Kidney epithelial cell (primary cell): Measurements from ENCODE around the gene TTI1. TPM values are rescaled to one million over a fixed set of nuclear protein-coding genes. Genes with fewer than 3 reads are reported as not detected.
A peak's percentile ranks its signal among the peaks of the same experiment; 100 is the strongest.

Source experiments
- DNase-seq: peaks from one replicate; pipeline ENCODE4 v3.0.0-alpha.2; 2010; ENCODE audit warnings: low read depth
- H3K27me3 ChIP-seq: 2 replicates; pipeline ENCODE4 v1.6.0; 2011; ENCODE audit warnings: low read length; ENCODE audit not compliant: control insufficient read depth, insufficient read depth
- H3K36me3 ChIP-seq: 2 replicates; pipeline ENCODE4 v1.5.1; 2011; ENCODE audit warnings: low read length; ENCODE audit not compliant: control insufficient read depth, insufficient read depth
- H3K4me3 ChIP-seq: 2 replicates; pipeline ENCODE4 v1.5.1; 2011; ENCODE audit warnings: low read depth, mild to moderate bottlenecking, control low read depth, low read length
- CTCF ChIP-seq: IDR thresholded peaks from 2 replicates; pipeline ENCODE4 v1.5.1; 2011; ENCODE audit warnings: mild to moderate bottlenecking, moderate library complexity, low read length, control low read depth, inconsistent platforms; ENCODE audit not compliant: insufficient read depth, poor library complexity, severe bottlenecking
- total RNA-seq: library from RNA; depleted of rRNA; stranded (reverse); fragments of >200 nt; gene quantifications from 2 replicates; pipeline ENCODE4 v1.2.3, GENCODE V29; 2015

TTI1 gene
- total RNA-seq, 1 donor from 2014 or later: 18.8 TPM

- Histone ChIP-seq H3K4me3 (no peak overlapping the region), H3K36me3 (no peaks in the 10 kb centered on the region), H3K27me3 (peaks cover 3% of the 10 kb centered on the region)
- no peak for TF ChIP-seq CTCF
- no peak for DNase-seq
Observed at GRCh38 chr20:37943033-37943432, 90.2 kb downstream of the TTI1 start.

- Histone ChIP-seq H3K27me3 (peaks cover 3% of the 10 kb centered on the region), H3K4me3 (no peak overlapping the region), H3K36me3 (no peaks in the 10 kb centered on the region)
- DNase-seq: no peak
- TF ChIP-seq CTCF: no peak
Observed at GRCh38 chr20:37941992-37942391, 91.3 kb downstream of the TTI1 start.

- Histone ChIP-seq H3K4me3 (no peak overlapping the region), H3K27me3 (peaks cover 3% of the 10 kb centered on the region), H3K36me3 (no peaks in the 10 kb centered on the region)
- peak; percentile 8 for TF ChIP-seq CTCF
- no peak for DNase-seq
Observed at GRCh38 chr20:37941332-37941731, 91.9 kb downstream of the TTI1 start.

- no peak overlapping the region for H3K4me3 ChIP-seq
- DNase-seq: no peak
- H3K27me3 ChIP-seq: peaks cover 3% of the 10 kb centered on the region
- TF ChIP-seq CTCF: no peak
- no peaks in the 10 kb centered on the region for H3K36me3 ChIP-seq
Observed at GRCh38 chr20:37940858-37941257, 92.4 kb downstream of the TTI1 start.

GRCh38 chr20:37939701-37940560, 93.3 kb downstream of the TTI1 start:
- TF ChIP-seq CTCF: no peak
- no peak for DNase-seq
- no peak overlapping the region for H3K4me3 ChIP-seq
- H3K36me3 ChIP-seq: no peaks in the 10 kb centered on the region
- peaks cover 3% of the 10 kb centered on the region for H3K27me3 ChIP-seq

GRCh38 chr20:37938954-37939353, 94.3 kb downstream of the TTI1 start:
- Histone ChIP-seq H3K4me3 (no peak overlapping the region), H3K36me3 (no peaks in the 10 kb centered on the region), H3K27me3 (peaks cover 5% of the 10 kb centered on the region)
- TF ChIP-seq CTCF: no peak
- DNase-seq: no peak
